OCI-LY3 (cell line): Measurements from ENCODE around the gene FOXK2.

Source experiments
- H2AFZ ChIP-seq: fragments of 200-600, 300-600 bp; shearing (Covaris generic); 2 replicates; pipeline ENCODE4 v1.6.0; 2014; ENCODE audit warnings: antibody characterized with exemption, low read depth, low read length
- H3K27ac ChIP-seq: fragments of 200-600, 300-600 bp; sonication (generic); 2 replicates; pipeline ENCODE4 v1.5.1; 2014; ENCODE audit warnings: mild to moderate bottlenecking, low read length, moderate library complexity, mixed read lengths
- H3K27me3 ChIP-seq: fragments of 200-600, 300-600 bp; sonication (generic); 2 replicates; pipeline ENCODE4 v1.6.1; 2014; ENCODE audit warnings: low read depth, low read length, mixed read lengths
- H3K36me3 ChIP-seq: fragments of 200-600, 300-600 bp; sonication (generic); replicated peaks from 2 replicates; pipeline ENCODE3; 2014; ENCODE audit warnings: low read depth, low read length, mixed read lengths
- H3K4me1 ChIP-seq: fragments of 300-600, 200-600 bp; sonication (generic); 2 replicates; pipeline ENCODE4 v1.6.1; 2014; ENCODE audit warnings: low read length, mixed read lengths
- H3K4me2 ChIP-seq: fragments of 200-600, 300-600 bp; sonication (generic); 2 replicates; pipeline ENCODE4 v1.6.1; 2014; ENCODE audit warnings: low read length, mixed read lengths
- H3K4me3 ChIP-seq: fragments of 300-600, 200-600 bp; sonication (generic); 2 replicates; pipeline ENCODE4 v1.5.1; 2014; ENCODE audit warnings: antibody characterized with exemption, mild to moderate bottlenecking, low read length, moderate library complexity
- H3K79me2 ChIP-seq: fragments of 300-600, 200-600 bp; shearing (Covaris generic); 2 replicates; pipeline ENCODE4 v1.6.1; 2014; ENCODE audit warnings: mild to moderate bottlenecking, low read length, mixed read lengths
- H3K9ac ChIP-seq: fragments of 300-600, 200-600 bp; shearing (Covaris generic); 2 replicates; pipeline ENCODE4 v1.6.0; 2014; ENCODE audit warnings: mild to moderate bottlenecking, low read length, moderate library complexity
- H3K9me3 ChIP-seq: fragments of 200-600, 300-600 bp; shearing (Covaris generic); 2 replicates; pipeline ENCODE4 v1.6.1; 2014; ENCODE audit warnings: low read length, mixed read lengths; ENCODE audit not compliant: insufficient read depth
- H4K20me1 ChIP-seq: fragments of 200-600, 300-600 bp; sonication (generic); 2 replicates; pipeline ENCODE4 v1.6.1; 2016; ENCODE audit warnings: low read length, mixed read lengths; ENCODE audit not compliant: insufficient read depth
- CTCF ChIP-seq: fragments of 200-600, 300-600 bp; sonication (generic); IDR thresholded peaks from 2 replicates; pipeline ENCODE4 v1.5.1; 2014; ENCODE audit warnings: antibody characterized with exemption, low read length, low read depth
- EZH2phosphoT487 ChIP-seq: fragments of 200-600 bp; shearing (Covaris generic); IDR thresholded peaks from 2 replicates; pipeline ENCODE4 v1.6.1; 2018; ENCODE audit warnings: antibody characterized with exemption, mixed run types, low read depth

FOXK2 gene

GRCh38 chr17:82631544-82631943, 112.0 kb downstream of the FOXK2 start:
- Histone ChIP-seq H3K79me2 (peaks cover 44% of the 10 kb centered on the region), H3K27me3 (no peaks in the 10 kb centered on the region), H3K4me3 (no peak overlapping the region), H3K9ac (no peak overlapping the region), H3K4me2 (no peak overlapping the region), H3K4me1 (peaks cover 7% of the 10 kb centered on the region; the same call in 1 of the 2 replicates), H3K9me3 (no peaks in the 10 kb centered on the region), H3K36me3 (peaks cover 33% of the 10 kb centered on the region), H2AFZ (no peak overlapping the region), H3K27ac (no peak overlapping the region), H4K20me1 (peaks cover 8% of the 10 kb centered on the region)
- no peak for TF ChIP-seq CTCF
- no peak for TF ChIP-seq EZH2phosphoT487

DNA sequence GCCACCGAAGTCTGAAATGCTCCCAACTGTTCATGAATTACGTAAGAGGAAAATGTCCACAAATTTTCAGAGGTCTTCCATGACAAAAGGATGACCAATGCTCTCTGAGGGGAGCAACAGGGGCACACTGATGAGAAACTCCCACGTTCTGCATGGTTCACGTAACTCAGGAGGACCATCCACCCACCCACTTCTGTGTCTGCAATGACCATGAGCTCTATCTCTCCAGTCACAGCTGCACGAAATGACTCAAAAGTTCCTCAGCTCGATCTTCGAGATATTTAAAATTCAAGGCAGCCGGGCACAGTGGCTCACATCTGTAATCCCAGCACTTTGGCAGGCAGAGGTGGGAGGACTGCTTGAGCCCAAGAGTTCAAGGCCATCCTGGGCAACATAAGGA, 112.9 kb downstream of the FOXK2 start:
- Histone ChIP-seq H3K79me2 (peaks cover 53% of the 10 kb centered on the region), H2AFZ (no peak overlapping the region), H3K27ac (no peak overlapping the region), H3K9ac (no peak overlapping the region), H3K4me1 (peaks cover 7% of the 10 kb centered on the region; the same call in 1 of the 2 replicates), H3K4me3 (no peak overlapping the region), H3K36me3 (peaks cover 30% of the 10 kb centered on the region), H3K27me3 (no peaks in the 10 kb centered on the region), H3K4me2 (no peak overlapping the region), H3K9me3 (no peaks in the 10 kb centered on the region), H4K20me1 (peaks cover 17% of the 10 kb centered on the region)
- TF ChIP-seq CTCF (no peak), EZH2phosphoT487 (no peak)

DNA sequence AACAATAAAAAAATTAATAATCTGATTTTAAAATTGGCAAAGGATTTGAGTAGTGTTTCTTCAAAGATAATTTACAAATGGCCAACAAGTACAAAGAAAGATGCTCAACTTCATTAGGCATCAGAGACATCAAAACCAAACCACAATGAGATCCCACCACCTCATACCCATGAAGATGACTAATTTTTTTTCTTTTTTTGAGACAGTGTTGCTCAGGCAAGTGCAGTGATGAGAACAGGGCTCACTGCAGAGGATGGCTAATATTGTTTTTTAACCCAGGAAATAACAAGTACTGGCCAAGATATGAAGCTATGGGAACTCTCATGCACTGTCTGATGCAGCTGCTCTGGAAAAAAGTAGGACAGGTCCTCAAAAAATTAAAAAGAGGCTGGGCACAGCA, 113.8 kb downstream of the FOXK2 start:
- H3K36me3 ChIP-seq = peaks cover 31% of the 10 kb centered on the region
- no peak overlapping the region for H3K9ac ChIP-seq
- H3K9me3 ChIP-seq = no peaks in the 10 kb centered on the region
- TF ChIP-seq EZH2phosphoT487 (no peak), CTCF (no peak)
- H3K4me1 ChIP-seq = no peaks in the 10 kb centered on the region
- H3K4me2 ChIP-seq = no peak overlapping the region
- H2AFZ ChIP-seq = no peak overlapping the region
- H4K20me1 ChIP-seq = peaks cover 16% of the 10 kb centered on the region
- H3K27ac ChIP-seq = no peak overlapping the region
- no peak overlapping the region for H3K4me3 ChIP-seq
- H3K27me3 ChIP-seq = no peaks in the 10 kb centered on the region
- H3K79me2 ChIP-seq = peaks cover 60% of the 10 kb centered on the region

DNA sequence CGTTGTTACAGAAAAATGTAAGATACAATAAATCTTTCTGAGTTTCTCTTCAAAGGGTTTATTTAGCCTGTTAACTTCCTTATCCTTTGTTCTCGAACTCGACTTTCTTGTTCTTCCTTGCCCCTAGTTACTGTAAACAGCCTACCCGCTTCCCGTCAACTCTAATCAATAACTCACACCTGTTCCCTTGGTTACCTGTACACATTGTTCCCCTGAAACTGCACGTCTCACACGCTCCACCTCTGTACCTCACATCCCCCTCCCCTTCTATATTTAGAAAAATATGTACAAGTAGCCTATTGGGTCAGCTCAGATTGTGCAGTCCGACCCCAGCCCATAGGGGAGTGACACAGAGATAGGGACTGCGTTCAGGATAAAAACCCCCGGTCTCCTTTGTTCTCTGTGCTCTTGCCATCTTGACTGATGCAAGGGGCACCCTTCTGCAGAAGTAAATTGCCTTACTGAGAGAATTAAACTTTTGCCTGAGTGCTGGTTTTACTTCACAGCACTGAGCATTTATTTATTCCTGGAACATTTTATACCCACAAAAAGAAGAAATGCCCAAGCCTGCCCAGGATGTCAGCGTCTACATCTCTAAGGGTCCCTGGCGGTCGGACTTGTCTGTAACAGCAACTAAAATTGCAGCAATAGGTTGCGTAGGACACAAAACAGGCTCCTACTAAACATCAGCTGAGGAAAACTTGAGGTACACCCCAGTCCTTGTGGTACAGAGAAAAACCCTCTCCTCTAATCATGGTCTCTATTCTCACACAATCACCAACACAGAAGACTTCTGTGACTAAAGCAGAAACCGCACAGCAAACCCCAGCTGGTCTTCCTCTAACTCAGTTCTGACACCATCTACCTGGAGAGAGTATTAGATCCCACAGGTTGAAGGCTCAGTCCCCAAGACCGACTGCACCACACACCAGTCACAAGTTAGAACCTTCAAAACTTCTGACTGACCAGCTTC, 117.4 kb downstream of the FOXK2 start:
- peaks cover 23% of the 10 kb centered on the region for H4K20me1 ChIP-seq
- peaks cover 41% of the 10 kb centered on the region for H3K36me3 ChIP-seq
- H2AFZ ChIP-seq = no peak overlapping the region
- H3K9me3 ChIP-seq = no peaks in the 10 kb centered on the region
- peaks cover 78% of the 10 kb centered on the region for H3K79me2 ChIP-seq
- no peaks in the 10 kb centered on the region for H3K4me1 ChIP-seq
- TF ChIP-seq EZH2phosphoT487 (no peak), CTCF (no peak)
- no peak overlapping the region for H3K9ac ChIP-seq
- H3K27me3 ChIP-seq = no peaks in the 10 kb centered on the region
- H3K27ac ChIP-seq = no peak overlapping the region
- no peak overlapping the region for H3K4me2 ChIP-seq
- H3K4me3 ChIP-seq = no peak overlapping the region
